SJCRH30 (cell line): ENCODE data around the gene AMDHD1. TPM values are rescaled to one million over a fixed set of nuclear protein-coding genes. Genes with fewer than 3 reads are reported as not detected.

Experiments used
- DNase-seq, 2 experiments: peaks; one replicate each; pipeline ENCODE4 v3.0.0-alpha.2; 2015 to 2020
- H3K27ac ChIP-seq: fragments of 250-450 bp; sonication (Bioruptor Pico); 2 replicates; pipeline ENCODE4 v1.5.1; 2020; ENCODE audit warnings: mild to moderate bottlenecking, moderate library complexity
- H3K27me3 ChIP-seq: fragments of 250-450 bp; sonication (Bioruptor Pico); 2 replicates; pipeline ENCODE4 v1.5.1; 2020; ENCODE audit warnings: mild to moderate bottlenecking, moderate library complexity
- H3K36me3 ChIP-seq: fragments of 250-450 bp; sonication (Bioruptor Pico); 2 replicates; pipeline ENCODE4 v1.5.1; 2020; ENCODE audit warnings: mild to moderate bottlenecking, moderate library complexity
- H3K4me1 ChIP-seq: fragments of 250-450 bp; sonication (Bioruptor Pico); 2 replicates; pipeline ENCODE4 v1.5.1; 2020; ENCODE audit warnings: mild to moderate bottlenecking, moderate library complexity
- H3K4me3 ChIP-seq: fragments of 250-450 bp; sonication (Bioruptor Pico); 2 replicates; pipeline ENCODE4 v1.5.1; 2020; ENCODE audit warnings: mild to moderate bottlenecking, moderate library complexity
- H3K9me3 ChIP-seq: fragments of 250-450 bp; sonication (Bioruptor Pico); replicated peaks from 2 replicates; pipeline ENCODE4 v1.5.1; 2020; ENCODE audit warnings: mild to moderate bottlenecking, moderate library complexity
- total RNA-seq: library from RNA; depleted of rRNA; stranded (reverse); fragments of >200 nt; shearing (Covaris generic); gene quantifications from 2 replicates; pipeline ENCODE4 v1.2.3, GENCODE V29; 2014; rRNA removed

AMDHD1 gene, protein sequence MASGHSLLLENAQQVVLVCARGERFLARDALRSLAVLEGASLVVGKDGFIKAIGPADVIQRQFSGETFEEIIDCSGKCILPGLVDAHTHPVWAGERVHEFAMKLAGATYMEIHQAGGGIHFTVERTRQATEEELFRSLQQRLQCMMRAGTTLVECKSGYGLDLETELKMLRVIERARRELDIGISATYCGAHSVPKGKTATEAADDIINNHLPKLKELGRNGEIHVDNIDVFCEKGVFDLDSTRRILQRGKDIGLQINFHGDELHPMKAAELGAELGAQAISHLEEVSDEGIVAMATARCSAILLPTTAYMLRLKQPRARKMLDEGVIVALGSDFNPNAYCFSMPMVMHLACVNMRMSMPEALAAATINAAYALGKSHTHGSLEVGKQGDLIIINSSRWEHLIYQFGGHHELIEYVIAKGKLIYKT
- not detected in 2 replicates for total RNA-seq

DNA sequence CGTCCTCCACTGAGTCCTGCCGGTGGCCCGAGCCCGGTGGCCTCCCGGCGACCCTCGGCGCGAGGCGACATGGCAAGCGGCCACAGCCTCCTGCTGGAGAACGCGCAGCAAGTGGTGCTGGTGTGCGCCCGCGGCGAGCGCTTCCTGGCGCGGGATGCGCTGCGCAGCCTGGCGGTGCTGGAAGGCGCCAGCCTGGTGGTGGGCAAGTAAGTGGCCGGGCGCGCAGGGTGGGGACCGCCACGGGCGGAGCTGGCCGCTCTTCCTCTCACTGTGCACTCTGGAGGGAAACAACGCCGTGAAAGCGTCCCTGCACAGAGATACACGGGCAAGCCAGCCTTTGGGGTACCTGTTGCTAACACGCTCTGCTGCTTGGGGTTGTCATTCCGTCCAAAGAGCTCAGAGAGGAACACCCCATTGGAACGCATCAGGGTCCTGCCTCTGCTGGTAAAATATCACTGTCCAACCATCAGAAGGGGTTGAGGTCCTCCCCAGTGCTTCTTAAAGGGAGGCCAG, at the start of gene AMDHD1:
AMDHD1 (plus strand) TSS at position 2 of the 513 bp plus-strand sequence; CDS start at position 70, 68 bp downstream.
- H3K4me1 ChIP-seq = no peaks in the 10 kb centered on the region
- no peaks in the 10 kb centered on the region for H3K27me3 ChIP-seq
- H3K36me3 ChIP-seq = no peaks in the 10 kb centered on the region
- H3K4me3 ChIP-seq = peak within 1 kb of the TSS; percentile 95
- DNase-seq = peak; percentile 55 to 62
- H3K27ac ChIP-seq = peak within 1 kb of the TSS; percentile 64
- no peaks in the 10 kb centered on the region for H3K9me3 ChIP-seq

GRCh38 chr12:95896846-95897245, 46.3 kb upstream of the AMDHD1 start:
- H3K27me3 ChIP-seq = no peaks in the 10 kb centered on the region
- DNase-seq = no peak
- no peak overlapping the region for H3K4me3 ChIP-seq
- H3K36me3 ChIP-seq = no peaks in the 10 kb centered on the region
- H3K9me3 ChIP-seq = no peaks in the 10 kb centered on the region
- no peaks in the 10 kb centered on the region for H3K4me1 ChIP-seq
- no peak overlapping the region for H3K27ac ChIP-seq

DNA sequence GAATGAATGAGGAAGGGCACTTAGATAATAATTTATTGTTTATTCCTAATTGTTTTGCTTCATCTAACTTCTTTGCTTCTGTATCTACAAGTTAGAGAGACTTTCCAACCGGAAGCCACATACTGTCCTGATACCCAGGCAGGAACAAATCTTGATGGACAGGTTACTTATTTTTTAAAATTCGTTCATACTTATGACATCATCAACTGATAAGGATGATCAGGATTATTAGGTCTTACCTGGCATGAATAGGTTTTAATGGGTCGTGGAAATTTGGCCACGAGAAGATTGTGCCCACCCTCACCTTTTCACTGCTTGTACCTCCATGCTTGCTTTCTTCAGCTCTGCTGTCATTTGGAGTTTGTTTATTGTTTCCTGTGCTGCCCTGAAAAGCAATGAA, 45.0 kb upstream of the AMDHD1 start:
- Histone ChIP-seq H3K27me3 (no peaks in the 10 kb centered on the region), H3K4me1 (no peaks in the 10 kb centered on the region), H3K27ac (no peak overlapping the region), H3K36me3 (no peaks in the 10 kb centered on the region), H3K4me3 (no peak overlapping the region), H3K9me3 (no peaks in the 10 kb centered on the region)
- DNase-seq = no peak

- no peak overlapping the region for H3K27ac ChIP-seq
- peaks cover 2% of the 10 kb centered on the region; the same call in 1 of the 2 replicates for H3K27me3 ChIP-seq
- no peak overlapping the region for H3K4me3 ChIP-seq
- H3K9me3 ChIP-seq = no peaks in the 10 kb centered on the region
- H3K4me1 ChIP-seq = no peaks in the 10 kb centered on the region
- no peak for DNase-seq
- no peaks in the 10 kb centered on the region for H3K36me3 ChIP-seq
These were observed 34.6 kb upstream of the AMDHD1 start for GRCh38 chr12:95908573-95908972.

GRCh38 chr12:95909871-95910270, 33.3 kb upstream of the AMDHD1 start:
- Histone ChIP-seq H3K36me3 (no peaks in the 10 kb centered on the region), H3K27ac (no peak overlapping the region), H3K27me3 (no peaks in the 10 kb centered on the region), H3K4me1 (no peaks in the 10 kb centered on the region), H3K4me3 (no peak overlapping the region), H3K9me3 (no peaks in the 10 kb centered on the region)
- DNase-seq = no peak

- no peak overlapping the region for H3K27ac ChIP-seq
- no peaks in the 10 kb centered on the region for H3K27me3 ChIP-seq
- DNase-seq = peak; percentile 45 to 66
- H3K9me3 ChIP-seq = 0 out of 2 replicates have a peak, but pooled peaks cover 3% of the 10 kb centered on the region
- H3K36me3 ChIP-seq = no peaks in the 10 kb centered on the region
- H3K4me3 ChIP-seq = no peak overlapping the region
- no peaks in the 10 kb centered on the region for H3K4me1 ChIP-seq
These were observed 24.7 kb upstream of the AMDHD1 start for GRCh38 chr12:95918194-95918993.

DNA sequence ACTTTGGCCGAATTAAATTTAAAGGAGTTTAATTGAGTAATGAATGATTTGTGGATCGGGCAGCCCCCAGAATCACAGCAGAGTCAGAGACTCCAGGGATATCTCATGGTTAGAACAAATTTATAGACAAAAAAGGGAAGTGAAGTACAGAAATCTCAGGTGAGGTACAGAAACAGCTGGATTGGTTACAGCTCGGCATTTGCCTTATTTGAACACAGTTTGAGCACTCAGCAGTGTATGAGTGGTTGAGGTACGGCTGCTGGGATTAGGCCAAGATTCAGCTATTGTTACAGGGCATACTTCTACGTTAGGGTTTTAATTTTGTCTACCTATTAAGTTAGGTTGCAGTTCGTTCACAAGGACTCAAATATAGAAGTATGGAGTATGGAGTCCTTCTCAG, 24.0 kb upstream of the AMDHD1 start:
- Histone ChIP-seq H3K36me3 (no peaks in the 10 kb centered on the region), H3K4me1 (no peaks in the 10 kb centered on the region), H3K27ac (no peak overlapping the region), H3K4me3 (no peak overlapping the region), H3K27me3 (no peaks in the 10 kb centered on the region), H3K9me3 (0 out of 2 replicates have a peak, but pooled peaks cover 3% of the 10 kb centered on the region)
- DNase-seq = no peak

DNA sequence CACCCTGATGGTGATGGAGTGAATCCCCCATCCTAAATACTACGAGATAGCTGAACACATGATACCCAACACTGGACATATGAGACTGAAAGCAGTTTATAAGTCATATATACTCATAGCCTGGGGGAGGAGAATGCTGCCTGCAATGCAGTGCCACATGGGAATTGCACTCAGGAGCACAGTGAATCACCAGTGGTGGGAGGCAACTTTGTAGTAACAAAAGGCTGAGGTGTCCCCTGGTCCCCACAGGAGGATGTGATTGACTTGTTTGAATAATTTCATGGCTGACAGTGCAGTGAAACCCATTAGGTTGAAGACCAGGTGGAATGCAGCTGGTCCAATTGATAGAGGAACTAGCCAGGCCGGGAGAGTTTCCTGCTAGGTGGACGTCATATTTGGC, 20.9 kb upstream of the AMDHD1 start:
- DNase-seq = no peak
- no peaks in the 10 kb centered on the region for H3K27me3 ChIP-seq
- 0 out of 2 replicates have a peak, but pooled peaks cover 3% of the 10 kb centered on the region for H3K9me3 ChIP-seq
- H3K4me1 ChIP-seq = no peaks in the 10 kb centered on the region
- no peak overlapping the region for H3K4me3 ChIP-seq
- no peak overlapping the region for H3K27ac ChIP-seq
- H3K36me3 ChIP-seq = no peaks in the 10 kb centered on the region

DNA sequence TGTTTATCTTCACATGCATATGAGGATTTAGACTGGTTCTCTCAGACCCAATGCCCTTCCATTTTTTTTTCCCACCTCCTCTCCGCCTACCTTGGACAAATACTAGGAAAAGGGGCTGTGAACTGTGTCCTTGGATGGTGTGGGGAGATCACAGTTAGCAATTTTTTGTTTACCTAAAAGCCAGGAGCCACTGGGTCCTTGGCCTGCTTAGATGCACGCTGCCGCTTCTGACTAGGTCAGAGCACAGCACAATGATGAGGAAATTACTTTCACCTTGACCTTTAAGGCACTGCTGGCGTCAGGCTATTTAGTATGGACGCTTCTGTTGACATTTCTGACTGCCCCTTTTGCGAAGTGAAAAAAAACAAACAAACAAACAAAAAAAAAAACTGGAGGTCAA, 2.6 kb upstream of the AMDHD1 start:
- Histone ChIP-seq H3K9me3 (no peaks in the 10 kb centered on the region), H3K27me3 (no peaks in the 10 kb centered on the region), H3K4me3 (no peak overlapping the region), H3K4me1 (no peaks in the 10 kb centered on the region), H3K36me3 (no peaks in the 10 kb centered on the region), H3K27ac (no peak overlapping the region)
- DNase-seq = no peak

- H3K27ac ChIP-seq = peak overlapping the region; percentile 64
- H3K36me3 ChIP-seq = no peaks in the 10 kb centered on the region
- H3K4me3 ChIP-seq = peak overlapping the region; percentile 95
- no peaks in the 10 kb centered on the region for H3K27me3 ChIP-seq
- H3K4me1 ChIP-seq = no peaks in the 10 kb centered on the region
- DNase-seq = no peak
- H3K9me3 ChIP-seq = no peaks in the 10 kb centered on the region
These were observed 1.0 kb upstream of the AMDHD1 start for GRCh38 chr12:95942101-95942523.

GRCh38 chr12:95942524-95943329, 404 bp upstream of the AMDHD1 start, which contains the start of gene CCDC38:
TSS of gene CCDC38 (minus strand) at chr12:95942614. CDS start at chr12:95936509, 6,105 bp downstream.
- peak within 1 kb of the TSS; percentile 64 for H3K27ac ChIP-seq
- no peaks in the 10 kb centered on the region for H3K27me3 ChIP-seq
- H3K9me3 ChIP-seq = no peaks in the 10 kb centered on the region
- peak; percentile 85 to 88 for DNase-seq
- no peaks in the 10 kb centered on the region for H3K36me3 ChIP-seq
- no peaks in the 10 kb centered on the region for H3K4me1 ChIP-seq
- peak within 1 kb of the TSS; percentile 95 for H3K4me3 ChIP-seq

DNA sequence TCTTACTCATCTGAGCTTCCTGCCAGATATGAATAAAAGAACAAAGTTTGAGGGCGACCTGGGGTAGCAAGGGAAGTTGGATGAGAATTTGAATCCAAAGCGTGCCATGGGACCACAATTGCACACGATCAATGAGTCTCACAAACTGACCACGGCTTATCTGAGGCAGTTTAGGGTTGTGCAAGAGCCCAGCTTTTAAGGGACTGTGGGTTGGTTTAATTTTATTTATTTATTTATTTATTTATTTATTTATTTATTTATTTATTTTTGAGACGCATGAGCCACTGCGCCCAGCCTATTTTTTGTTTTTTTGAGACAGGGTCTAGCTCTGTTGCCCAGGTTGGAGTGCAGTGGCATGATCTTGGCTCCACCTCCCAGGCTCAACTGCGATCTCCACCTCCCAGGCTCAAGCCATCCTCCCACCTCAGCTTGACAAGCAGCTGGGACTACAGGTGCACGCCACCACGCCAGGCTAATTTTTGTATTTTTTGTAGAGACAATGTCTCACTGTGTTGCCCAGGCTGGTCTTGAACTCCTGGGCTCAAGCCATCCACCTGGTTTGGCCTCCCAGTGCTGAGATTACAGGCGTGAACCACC, 1.1 kb downstream of the AMDHD1 start:
- H3K4me1 ChIP-seq = no peaks in the 10 kb centered on the region
- H3K36me3 ChIP-seq = no peaks in the 10 kb centered on the region
- H3K4me3 ChIP-seq = no peak overlapping the region
- no peak for DNase-seq
- no peaks in the 10 kb centered on the region for H3K9me3 ChIP-seq
- no peak overlapping the region for H3K27ac ChIP-seq
- no peaks in the 10 kb centered on the region for H3K27me3 ChIP-seq

- no peaks in the 10 kb centered on the region for H3K27me3 ChIP-seq
- no peaks in the 10 kb centered on the region for H3K4me1 ChIP-seq
- no peak for DNase-seq
- no peak overlapping the region for H3K4me3 ChIP-seq
- no peaks in the 10 kb centered on the region for H3K9me3 ChIP-seq
- no peak overlapping the region for H3K27ac ChIP-seq
- H3K36me3 ChIP-seq = no peaks in the 10 kb centered on the region
These were observed 6.5 kb downstream of the AMDHD1 start for GRCh38 chr12:95949477-95950206.
